Bronchial epithelial cell (primary cell): ENCODE measurements around the gene C20orf204. TPM values are rescaled to one million over a fixed set of nuclear protein-coding genes. Genes with fewer than 3 reads are reported as not detected.
A peak's percentile ranks its signal among the peaks of the same experiment; 100 is the strongest.
"Not testable (repeated sequence)": the region's sequence is repeated elsewhere in the genome, so short reads cannot be mapped to it uniquely, and the experiment has no call there.

ENCODE experiments used
- DNase-seq: peaks from one replicate; pipeline ENCODE4 v3.0.0-alpha.2; 2010; ENCODE audit warnings: low read depth
- FAIRE-seq: peaks from 2 replicates; lab custom pipeline; 2011; peaks lifted over from hg19 to GRCh38; lab: Jason Lieb, UNC
- H3K27me3 ChIP-seq: 2 replicates; pipeline ENCODE4 v1.5.1; 2011; ENCODE audit warnings: low read length; ENCODE audit not compliant: control insufficient read depth, insufficient read depth
- H3K36me3 ChIP-seq: 2 replicates; pipeline ENCODE4 v1.5.1; 2011; ENCODE audit warnings: low read length; ENCODE audit not compliant: control insufficient read depth, insufficient read depth
- H3K4me3 ChIP-seq: 2 replicates; pipeline ENCODE4 v1.5.1; 2011; ENCODE audit warnings: mild to moderate bottlenecking, low read depth, low read length, control low read depth
- CTCF ChIP-seq: IDR thresholded peaks from 2 replicates; pipeline ENCODE4 v1.5.1; 2011; ENCODE audit warnings: mild to moderate bottlenecking, moderate library complexity, low read length, control low read depth, inconsistent platforms; ENCODE audit not compliant: insufficient read depth, severe bottlenecking
- total RNA-seq: library from RNA; depleted of rRNA; stranded (reverse); fragments of >200 nt; gene quantifications from 2 replicates; pipeline ENCODE4 v1.2.1, GENCODE V29; 2014

The C20orf204 gene
- total RNA-seq, 1 donor from 2014 or later = 0.53 TPM

GRCh38 chr20:64083804-64084684 is 48.1 kb downstream of the C20orf204 start, which contains the start of gene LKAAEAR1:
Gene LKAAEAR1 (minus strand): TSS chr20:64084398. CDS start chr20:64084219, 179 bp downstream.
- H3K4me3 ChIP-seq = peak within 1 kb of the TSS; percentile 36
- FAIRE-seq (no peak), DNase-seq (no peak)
- no peaks in the 10 kb centered on the region for H3K36me3 ChIP-seq
- no peak for TF ChIP-seq CTCF
- peaks cover 19% of the 10 kb centered on the region for H3K27me3 ChIP-seq

- no peak for TF ChIP-seq CTCF
- Histone ChIP-seq H3K4me3 (no peak overlapping the region), H3K27me3 (peaks cover 20% of the 10 kb centered on the region), H3K36me3 (no peaks in the 10 kb centered on the region)
- DNase-seq = no peak
- FAIRE-seq = no peak
These were observed 48.7 kb downstream of the C20orf204 start for GRCh38 chr20:64084685-64085152.

- peak; percentile 72 for DNase-seq
- FAIRE-seq = no peak
- H3K36me3 ChIP-seq = no peaks in the 10 kb centered on the region
- peaks cover 24% of the 10 kb centered on the region for H3K27me3 ChIP-seq
- H3K4me3 ChIP-seq = no peak overlapping the region
- TF ChIP-seq CTCF = no peak
These were observed 50.8 kb downstream of the C20orf204 start for GRCh38 chr20:64086801-64087200.

- H3K27me3 ChIP-seq = peaks cover 25% of the 10 kb centered on the region
- not testable (repeated sequence) for H3K36me3 ChIP-seq, FAIRE-seq, H3K4me3 ChIP-seq, DNase-seq
These were observed 51.3 kb downstream of the C20orf204 start for GRCh38 chr20:64087226-64087825.

GRCh38 chr20:64088586-64088985 is 52.6 kb downstream of the C20orf204 start:
- H3K36me3 ChIP-seq, DNase-seq, H3K4me3 ChIP-seq: not testable (repeated sequence)
- H3K27me3 ChIP-seq = peaks cover 23% of the 10 kb centered on the region
- FAIRE-seq = peak; percentile 100

Other genes starting within 250 kb of the C20orf204 start
- 0.53 and 2.0 TPM in 2 replicates for gene ZBTB46, start 204.9 kb upstream of the C20orf204 start, total RNA-seq
- not detected in 2 replicates for gene ABHD16B, start 174.7 kb upstream of the C20orf204 start, total RNA-seq
- 172 and 184 TPM in 2 replicates for gene TPD52L2, start 170.9 kb upstream of the C20orf204 start, total RNA-seq
- gene DNAJC5, start 141.1 kb upstream of the C20orf204 start, total RNA-seq = 120 and 121 TPM in 2 replicates
- gene UCKL1, start 79.8 kb upstream of the C20orf204 start, total RNA-seq = 16.8 and 19.0 TPM in 2 replicates
- 4.5 and 6.1 TPM in 2 replicates for gene ZNF512B, start 66.3 kb upstream of the C20orf204 start, total RNA-seq
- gene SAMD10, start 56.5 kb upstream of the C20orf204 start, total RNA-seq = 1.1 and 2.7 TPM in 2 replicates
- gene PRPF6, start 55.0 kb upstream of the C20orf204 start, total RNA-seq = 41.0 and 48.4 TPM in 2 replicates
- gene SOX18, start 13.5 kb downstream of the C20orf204 start, total RNA-seq = not detected in 2 replicates
- gene TCEA2, start 27.0 kb downstream of the C20orf204 start, total RNA-seq = 5.1 and 5.5 TPM in 2 replicates
- 6.1 and 6.7 TPM in 2 replicates for gene RGS19, start 43.3 kb downstream of the C20orf204 start, total RNA-seq
- gene OPRL1, start 43.9 kb downstream of the C20orf204 start, total RNA-seq = under 0.01 and 0.13 TPM in 2 replicates
- gene LKAAEAR1, start 48.2 kb downstream of the C20orf204 start, total RNA-seq = 0.13 TPM in 1 of 2 replicates, not detected in the other
- not detected in 2 replicates for gene NPBWR2, start 71.4 kb downstream of the C20orf204 start, total RNA-seq
- gene MYT1, start 128.3 kb downstream of the C20orf204 start, total RNA-seq = not detected in 2 replicates
- gene PCMTD2, start 219.6 kb downstream of the C20orf204 start, total RNA-seq = 19.0 and 26.9 TPM in 2 replicates